ENCODE measurements around the gene NRG3.

GRCh38 chr10:82918022-82918421 lies 1043.0 kb downstream of the NRG3 start:
- TF ChIP-seq POLR2A (IDR thresholded peaks at IDR 0.05; ENCODE audit: low read depth, low read length), result no peak
- TF ChIP-seq PAX5 (IDR thresholded peaks at IDR 0.05; ENCODE audit: insufficient read depth, low read length, severe bottlenecking), result no peak

All from GM12891 (cell line).